Fibroblast of gingiva (primary cell): ENCODE data around the gene RNF123.

Experiments used
- DNase-seq: peaks from one replicate; pipeline ENCODE4 v3.0.0-alpha.2; 2011; ENCODE audit warnings: low read depth

RNF123 gene

DNA sequence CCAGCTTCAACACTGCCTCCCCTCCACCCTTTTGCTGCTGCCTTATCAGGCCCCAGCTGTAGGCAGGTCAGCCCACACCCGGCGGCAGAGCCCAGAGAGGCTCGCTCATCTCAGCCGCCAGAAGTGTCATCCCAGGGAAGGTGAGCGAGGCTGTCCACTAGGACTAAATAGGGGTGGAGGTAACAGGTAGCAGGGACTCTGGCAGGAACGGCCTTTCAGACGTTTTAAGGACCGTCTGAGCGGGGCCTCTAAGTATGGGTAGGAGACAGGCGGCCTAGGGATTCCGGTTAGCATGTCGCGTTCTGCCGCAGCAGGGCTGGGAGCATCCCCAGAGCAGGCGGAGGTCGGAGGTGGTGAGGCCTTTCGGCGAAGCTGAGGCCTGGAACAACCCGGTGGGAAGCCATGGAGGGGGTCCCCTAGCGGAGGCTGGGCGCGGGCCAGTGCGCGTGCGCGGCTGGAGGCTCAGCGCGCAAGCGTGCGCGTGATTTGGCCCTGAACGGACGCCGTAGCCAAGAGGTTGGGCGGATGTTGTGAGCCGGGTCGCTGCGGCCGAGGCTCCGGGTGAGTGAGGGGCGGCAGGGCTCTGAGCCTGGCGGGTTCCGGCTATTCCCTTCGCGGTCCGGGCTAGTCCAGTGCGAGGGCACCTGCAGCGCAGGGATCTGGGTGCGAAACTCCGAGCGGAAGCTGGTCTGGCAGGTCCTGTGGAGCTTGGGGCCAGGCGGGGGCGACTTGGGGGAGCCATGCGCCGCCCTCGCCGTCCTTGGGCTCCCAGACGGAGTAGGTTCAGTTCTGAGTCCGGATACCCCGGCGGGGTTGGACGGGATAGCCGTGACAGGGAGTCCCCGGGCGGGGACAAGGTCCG is at the start of gene RNF123, which contains the start of gene MST1:
Gene RNF123, plus strand, starts transcription at position 512 of the 862 bp plus-strand sequence. CDS start 1,609 bp downstream, outside the sequence.
Gene MST1, minus strand, starts transcription at position 429 of the 862 bp plus-strand sequence. CDS start 783 bp downstream, outside the sequence.
- peak; percentile 89 for DNase-seq

DNA sequence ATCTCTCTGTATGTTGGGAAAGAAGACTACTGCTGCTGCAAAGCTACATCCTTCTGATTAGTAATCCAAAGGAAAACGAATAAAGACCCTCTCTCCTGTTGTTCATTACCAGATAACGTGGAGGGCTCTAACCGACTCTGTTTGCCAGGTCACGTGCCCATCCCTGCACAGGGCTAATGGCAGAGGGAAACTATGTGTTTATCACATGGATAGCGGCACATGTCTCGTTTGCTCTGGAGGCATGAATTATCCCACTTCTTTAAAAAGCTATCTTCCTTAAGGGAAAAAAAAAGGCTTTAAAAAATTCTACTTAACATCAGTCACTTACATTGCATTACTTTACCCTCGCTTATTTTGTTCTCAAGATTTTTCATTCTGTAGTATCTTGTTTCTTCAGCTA is 48.1 kb upstream of the RNF123 start:
- DNase-seq, result no peak

DNA sequence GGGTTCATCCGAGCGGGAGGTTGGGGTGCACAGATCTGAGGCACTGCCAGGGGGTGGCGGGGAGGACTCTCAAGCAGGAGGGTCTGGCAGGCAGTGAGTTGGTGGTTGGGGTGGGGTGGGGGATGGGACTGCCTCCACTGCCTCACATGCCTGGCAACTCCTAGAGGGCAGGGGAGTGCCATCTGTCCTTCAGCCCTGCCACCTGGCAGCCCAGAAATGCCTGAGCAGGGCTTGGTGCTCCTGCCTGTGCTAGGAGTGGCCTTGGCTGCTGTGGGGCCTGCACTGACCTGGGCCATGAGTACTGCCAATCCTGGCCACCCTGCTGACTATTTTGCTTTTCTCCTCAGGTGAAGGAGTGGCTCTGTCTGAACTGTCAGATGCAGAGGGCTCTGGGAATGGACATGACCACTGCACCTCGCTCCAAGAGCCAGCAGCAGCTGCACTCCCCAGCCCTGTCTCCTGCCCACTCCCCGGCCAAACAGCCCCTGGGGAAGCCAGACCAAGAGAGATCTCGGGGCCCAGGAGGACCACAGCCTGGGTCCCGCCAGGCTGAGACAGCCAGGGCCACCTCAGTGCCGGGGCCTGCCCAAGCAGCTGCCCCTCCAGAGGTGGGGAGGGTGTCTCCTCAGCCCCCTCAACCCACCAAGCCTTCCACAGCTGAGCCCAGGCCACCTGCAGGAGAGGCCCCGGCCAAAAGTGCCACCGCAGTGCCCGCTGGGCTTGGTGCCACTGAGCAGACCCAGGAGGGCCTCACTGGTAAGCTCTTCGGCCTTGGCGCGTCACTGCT is 47.2 kb upstream of the RNF123 start:
- DNase-seq, result no peak

DNA sequence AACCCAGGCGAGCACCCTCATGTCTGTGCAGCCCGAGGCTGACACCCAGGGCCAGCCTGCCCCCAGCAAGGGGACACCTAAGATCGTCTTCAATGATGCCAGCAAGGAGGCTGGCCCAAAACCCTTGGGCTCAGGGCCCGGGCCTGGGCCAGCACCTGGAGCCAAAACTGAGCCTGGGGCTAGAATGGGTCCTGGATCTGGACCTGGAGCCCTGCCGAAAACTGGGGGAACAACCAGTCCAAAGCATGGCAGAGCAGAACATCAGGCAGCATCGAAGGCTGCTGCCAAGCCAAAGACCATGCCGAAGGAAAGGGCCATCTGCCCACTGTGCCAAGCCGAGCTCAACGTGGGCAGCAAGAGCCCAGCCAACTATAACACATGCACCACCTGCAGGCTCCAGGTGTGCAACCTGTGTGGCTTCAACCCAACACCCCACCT is 46.6 kb upstream of the RNF123 start:
- no peak for DNase-seq

DNA sequence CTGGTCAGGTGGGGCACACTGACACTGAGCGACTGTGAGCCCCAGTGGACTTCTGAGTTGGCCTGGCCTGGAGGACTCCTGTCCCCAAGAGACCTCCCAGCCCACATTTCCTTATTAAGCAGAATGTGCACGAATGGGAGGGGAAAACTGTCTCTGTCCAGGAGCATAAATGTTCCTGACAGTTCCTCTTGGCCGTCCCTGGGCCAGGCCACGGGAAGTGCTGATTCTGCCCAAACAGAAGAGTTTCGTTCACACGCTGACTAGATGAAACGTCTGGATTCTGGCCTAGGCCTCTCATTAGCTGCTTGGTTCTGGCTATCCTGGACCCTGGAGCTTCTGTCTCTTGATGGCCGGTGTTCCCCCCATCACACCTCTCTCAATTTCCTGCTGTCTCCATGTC is 44.7 kb upstream of the RNF123 start:
- DNase-seq, result no peak

DNA sequence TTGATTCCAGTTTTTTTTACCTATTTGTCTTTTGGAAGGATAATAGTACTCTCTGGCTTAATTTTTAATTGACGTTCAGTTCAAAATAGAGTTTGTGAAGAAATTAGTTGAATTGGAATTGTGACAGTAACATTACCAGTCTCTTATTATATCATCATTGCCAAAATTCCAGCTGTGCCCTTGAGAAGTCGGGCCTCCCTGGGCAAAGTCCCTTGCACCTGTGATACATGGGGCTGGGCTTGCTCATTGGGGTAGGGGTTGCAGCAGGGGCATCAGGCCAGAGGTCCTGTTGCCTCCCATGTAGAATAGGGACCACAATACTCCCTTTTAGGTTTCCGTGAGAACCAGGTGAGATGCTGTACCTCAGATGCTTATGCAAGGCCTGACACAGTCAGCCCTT is 43.1 kb upstream of the RNF123 start:
- no peak for DNase-seq

DNA sequence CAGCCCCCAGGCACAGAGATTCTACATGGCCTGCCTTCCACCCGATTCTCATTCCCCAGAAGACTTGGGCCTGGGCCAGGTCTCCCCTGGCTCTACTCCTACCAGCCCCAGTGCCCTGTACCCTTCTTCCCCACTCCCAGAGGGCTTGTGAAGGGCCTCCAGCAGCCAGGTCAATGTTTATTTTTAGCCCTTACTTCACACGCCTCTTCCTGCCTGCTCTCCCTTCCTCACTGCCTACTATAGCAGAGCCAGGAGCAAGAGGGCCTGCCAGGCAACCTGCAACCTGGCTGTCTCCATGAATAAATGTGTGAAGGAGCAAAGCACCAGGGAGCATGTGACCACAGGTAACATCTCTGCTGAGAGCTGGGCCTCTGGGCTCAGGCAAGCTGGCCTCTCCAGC is 41.6 kb upstream of the RNF123 start:
- no peak for DNase-seq

DNA sequence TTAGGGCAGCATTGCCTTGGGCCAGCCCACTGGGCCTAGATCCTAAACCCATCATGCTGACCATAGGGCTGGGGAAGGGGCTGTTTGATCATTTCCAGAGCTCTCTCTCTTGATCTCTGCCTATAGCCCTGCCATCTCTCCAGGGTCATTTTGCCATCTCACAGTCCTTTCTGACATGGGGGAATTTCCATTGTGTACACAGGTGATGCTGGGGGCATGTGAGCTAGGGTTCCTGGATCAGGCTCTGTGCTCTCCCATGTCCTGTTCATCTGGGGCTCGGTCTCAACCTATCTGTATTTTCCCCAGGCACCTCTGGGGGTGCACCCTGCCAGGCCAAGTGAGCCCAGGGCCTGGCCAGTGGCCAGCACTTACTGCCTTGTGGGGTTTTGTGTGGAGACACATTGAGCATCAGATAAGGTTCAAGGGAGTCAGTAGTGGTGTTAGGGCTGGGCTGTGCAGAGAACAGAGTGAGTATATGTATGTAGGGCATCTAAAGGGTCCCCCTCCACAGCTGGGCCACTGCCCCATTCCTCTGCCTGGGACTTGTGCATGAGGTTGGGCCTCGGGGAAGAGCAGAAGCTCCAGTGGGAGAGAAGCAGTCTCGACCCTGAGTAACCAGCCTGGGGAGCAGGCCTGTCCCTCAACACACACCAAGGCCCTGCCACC is 40.9 kb upstream of the RNF123 start:
- DNase-seq, result no peak

DNA sequence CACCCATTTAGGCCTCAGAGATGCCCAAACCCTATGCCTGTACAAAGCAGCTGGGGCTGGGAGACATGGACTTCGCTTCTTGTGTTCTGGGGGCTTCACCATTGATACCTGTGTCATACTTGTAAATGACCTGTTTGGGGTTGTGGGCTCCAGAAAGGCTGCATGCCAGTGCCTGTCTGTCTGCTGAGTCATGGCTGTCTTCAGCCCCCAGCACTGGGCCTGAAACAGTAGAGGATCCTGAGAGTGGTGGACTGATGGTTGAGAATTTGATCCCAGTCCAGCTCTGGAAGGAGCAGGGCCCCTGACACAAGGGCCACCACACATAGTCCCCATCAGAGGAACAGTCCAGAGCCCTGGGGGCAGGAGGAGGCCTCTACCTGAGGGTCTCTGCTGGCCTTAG is 39.8 kb upstream of the RNF123 start:
- DNase-seq, result no peak

DNA sequence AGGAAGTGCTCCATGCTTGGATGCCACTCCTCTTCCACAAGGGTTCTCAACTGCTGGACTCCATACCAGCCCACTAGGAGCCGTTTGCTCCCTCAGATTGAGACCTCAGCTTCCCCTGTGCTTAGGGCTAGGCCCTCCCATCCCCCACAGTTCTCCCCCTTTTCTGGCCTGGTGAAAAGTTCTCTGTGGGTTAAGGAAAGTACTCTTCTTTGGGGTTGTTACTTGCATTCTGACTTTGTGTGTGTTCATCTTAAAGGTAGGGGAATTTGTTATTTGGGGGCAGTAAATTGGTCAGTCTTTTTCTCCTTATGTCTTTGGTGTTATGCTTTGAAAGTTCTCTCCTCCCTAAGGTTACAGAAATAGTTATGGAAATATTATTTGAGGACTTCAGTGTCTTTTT is 39.2 kb upstream of the RNF123 start:
- DNase-seq, result no peak

DNA sequence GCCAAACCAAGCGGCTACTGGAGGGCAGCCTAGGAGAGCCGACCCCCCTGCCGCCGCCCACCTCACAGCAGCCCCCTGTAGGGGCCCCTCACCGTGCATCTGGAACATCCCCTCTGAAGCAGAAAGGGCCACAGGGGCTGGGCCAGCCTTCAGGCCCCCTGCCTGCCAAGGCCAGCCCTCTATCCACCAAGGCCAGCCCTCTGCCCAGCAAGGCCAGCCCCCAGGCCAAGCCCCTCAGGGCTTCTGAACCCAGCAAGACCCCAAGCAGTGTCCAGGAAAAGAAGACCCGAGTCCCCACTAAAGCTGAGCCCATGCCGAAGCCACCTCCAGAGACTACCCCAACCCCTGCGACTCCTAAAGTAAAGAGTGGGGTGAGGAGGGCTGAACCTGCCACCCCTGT is 38.7 kb upstream of the RNF123 start:
- no peak for DNase-seq

DNA sequence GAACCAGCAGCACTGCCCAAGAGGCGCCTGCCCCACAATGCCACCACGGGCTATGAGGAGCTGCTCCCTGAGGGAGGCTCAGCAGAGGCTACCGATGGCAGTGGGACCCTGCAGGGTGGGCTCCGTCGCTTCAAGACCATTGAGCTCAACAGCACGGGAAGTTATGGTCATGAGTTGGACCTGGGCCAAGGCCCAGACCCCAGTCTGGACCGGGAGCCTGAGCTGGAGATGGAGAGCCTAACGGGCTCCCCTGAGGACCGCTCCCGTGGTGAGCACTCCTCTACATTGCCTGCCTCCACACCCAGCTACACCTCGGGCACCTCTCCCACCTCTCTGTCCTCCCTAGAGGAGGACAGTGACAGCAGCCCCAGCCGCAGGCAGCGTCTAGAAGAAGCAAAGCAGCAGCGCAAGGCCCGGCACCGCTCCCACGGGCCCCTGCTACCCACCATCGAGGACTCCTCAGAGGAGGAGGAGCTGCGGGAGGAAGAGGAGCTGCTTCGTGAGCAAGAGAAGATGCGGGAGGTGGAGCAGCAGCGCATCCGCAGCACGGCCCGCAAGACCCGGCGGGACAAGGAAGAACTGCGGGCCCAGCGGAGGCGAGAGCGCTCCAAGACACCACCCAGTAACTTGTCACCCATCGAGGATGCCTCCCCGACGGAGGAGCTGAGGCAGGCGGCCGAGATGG is 37.0 kb upstream of the RNF123 start:
- DNase-seq, result no peak

DNA sequence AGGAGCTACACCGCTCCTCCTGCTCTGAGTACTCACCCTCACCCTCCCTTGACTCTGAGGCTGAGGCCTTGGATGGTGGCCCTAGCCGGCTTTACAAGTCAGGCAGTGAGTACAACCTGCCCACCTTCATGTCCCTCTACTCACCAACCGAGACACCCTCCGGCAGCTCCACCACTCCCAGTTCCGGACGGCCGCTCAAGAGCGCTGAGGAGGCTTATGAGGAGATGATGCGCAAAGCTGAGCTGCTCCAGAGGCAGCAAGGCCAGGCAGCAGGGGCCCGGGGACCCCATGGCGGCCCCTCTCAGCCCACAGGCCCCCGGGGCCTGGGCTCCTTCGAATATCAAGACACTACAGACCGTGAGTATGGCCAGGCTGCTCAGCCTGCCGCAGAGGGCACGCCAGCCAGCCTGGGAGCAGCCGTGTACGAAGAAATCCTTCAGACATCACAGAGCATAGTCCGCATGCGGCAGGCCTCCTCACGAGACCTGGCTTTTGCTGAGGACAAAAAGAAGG is 36.4 kb upstream of the RNF123 start:
- DNase-seq, result no peak

DNA sequence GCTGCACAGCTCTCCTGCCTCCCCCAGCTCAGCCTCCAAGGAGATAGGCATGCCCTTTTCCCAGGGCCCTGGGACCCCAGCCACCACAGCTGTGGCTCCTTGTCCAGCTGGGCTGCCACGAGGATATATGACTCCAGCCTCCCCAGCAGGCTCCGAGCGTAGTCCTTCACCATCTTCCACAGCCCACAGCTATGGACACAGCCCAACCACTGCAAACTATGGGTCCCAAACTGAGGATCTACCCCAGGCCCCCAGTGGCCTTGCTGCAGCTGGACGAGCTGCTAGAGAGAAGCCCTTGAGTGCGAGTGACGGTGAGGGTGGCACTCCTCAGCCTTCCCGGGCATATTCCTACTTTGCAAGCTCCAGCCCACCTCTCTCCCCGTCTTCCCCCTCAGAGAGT is 35.7 kb upstream of the RNF123 start:
- DNase-seq, result no peak

DNA sequence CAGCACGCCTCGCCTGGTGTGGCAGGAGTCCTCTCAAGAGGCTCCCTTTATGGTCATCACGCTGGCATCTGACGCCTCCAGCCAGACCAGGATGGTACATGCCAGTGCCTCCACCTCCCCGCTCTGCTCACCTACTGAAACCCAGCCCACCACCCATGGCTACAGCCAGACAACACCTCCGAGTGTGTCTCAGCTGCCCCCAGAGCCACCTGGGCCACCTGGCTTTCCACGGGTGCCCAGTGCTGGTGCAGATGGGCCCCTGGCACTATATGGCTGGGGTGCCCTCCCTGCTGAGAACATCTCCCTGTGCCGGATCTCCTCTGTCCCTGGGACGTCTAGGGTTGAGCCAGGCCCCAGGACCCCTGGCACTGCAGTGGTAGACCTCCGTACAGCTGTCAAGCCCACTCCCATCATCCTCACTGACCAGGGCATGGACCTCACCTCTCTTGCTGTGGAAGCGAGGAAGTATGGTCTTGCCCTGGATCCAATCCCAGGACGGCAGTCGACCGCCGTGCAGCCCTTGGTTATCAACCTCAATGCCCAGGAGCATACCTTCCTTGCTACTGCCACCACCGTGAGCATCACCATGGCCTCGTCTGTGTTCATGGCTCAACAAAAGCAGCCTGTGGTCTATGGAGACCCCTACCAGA is 35.1 kb upstream of the RNF123 start:
- no peak for DNase-seq

DNA sequence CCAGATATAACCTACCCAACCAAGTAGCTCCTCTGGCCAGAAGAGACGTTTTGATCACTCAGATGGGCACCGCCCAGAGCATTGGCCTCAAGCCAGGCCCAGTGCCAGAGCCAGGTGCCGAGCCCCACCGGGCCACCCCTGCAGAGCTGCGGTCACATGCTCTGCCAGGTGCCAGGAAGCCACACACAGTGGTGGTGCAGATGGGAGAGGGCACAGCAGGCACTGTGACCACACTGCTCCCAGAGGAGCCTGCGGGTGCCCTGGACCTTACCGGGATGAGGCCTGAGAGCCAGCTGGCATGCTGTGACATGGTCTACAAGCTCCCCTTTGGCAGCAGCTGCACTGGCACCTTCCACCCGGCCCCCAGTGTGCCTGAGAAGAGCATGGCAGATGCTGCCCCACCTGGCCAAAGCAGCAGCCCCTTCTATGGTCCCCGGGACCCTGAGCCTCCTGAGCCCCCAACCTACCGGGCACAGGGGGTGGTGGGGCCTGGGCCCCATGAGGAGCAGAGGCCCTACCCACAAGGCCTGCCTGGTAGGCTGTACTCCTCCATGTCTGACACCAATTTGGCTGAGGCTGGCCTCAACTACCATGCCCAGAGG is 34.3 kb upstream of the RNF123 start:
- no peak for DNase-seq

DNA sequence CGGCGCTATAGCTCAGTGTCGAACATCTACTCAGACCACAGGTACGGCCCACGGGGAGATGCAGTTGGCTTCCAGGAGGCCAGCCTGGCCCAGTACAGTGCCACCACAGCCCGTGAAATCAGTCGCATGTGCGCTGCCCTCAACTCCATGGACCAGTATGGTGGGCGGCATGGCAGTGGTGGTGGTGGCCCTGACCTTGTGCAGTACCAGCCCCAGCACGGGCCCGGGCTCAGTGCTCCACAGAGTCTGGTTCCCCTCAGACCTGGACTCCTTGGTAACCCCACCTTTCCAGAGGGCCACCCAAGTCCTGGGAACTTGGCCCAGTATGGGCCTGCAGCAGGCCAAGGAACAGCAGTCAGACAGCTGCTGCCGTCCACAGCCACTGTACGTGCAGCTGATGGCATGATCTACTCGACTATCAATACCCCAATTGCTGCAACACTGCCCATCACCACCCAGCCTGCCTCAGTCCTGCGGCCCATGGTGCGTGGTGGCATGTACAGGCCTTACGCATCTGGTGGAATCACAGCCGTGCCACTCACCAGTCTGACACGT is 33.5 kb upstream of the RNF123 start:
- DNase-seq, result no peak

DNA sequence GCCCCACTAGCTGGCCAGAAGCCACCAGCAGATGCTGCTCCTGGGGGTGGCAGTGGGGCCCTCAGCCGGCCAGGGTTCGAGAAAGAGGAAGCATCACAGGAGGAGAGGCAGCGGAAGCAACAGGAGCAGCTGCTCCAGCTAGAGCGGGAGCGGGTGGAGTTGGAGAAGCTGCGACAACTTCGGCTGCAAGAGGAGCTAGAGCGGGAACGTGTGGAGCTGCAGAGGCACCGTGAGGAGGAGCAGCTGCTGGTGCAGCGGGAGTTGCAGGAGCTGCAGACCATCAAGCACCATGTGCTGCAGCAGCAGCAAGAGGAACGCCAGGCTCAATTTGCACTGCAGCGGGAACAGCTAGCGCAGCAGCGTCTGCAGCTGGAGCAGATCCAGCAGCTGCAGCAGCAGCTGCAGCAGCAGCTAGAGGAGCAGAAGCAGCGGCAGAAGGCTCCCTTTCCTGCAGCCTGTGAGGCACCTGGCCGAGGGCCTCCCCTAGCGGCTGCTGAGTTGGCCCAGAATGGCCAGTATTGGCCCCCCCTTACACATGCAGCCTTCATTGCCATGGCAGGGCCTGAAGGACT is 32.7 kb upstream of the RNF123 start:
- no peak for DNase-seq

DNA sequence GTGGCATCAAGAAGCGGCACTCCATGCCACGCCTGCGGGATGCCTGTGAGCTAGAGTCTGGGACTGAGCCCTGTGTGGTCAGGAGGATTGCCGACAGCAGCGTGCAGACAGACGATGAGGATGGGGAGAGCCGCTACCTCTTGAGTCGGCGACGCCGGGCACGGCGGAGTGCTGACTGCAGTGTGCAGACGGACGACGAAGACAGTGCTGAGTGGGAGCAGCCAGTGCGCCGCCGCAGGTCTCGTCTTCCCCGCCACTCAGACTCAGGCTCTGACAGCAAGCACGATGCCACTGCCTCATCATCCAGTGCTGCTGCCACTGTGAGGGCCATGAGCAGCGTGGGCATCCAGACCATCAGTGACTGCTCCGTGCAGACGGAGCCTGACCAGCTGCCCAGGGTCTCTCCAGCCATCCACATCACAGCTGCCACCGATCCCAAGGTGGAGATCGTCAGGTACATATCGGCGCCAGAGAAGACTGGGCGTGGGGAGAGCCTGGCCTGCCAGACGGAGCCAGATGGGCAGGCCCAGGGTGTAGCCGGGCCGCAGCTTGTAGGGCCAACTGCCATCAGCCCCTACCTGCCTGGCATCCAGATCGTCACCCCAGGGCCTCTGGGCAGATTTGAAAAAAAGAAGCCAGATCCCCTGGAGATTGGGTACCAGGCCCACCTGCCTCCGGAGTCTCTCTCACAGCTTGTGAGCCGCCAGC is 32.0 kb upstream of the RNF123 start:
- DNase-seq, result no peak
